Stimulated activated CD4-positive, alpha-beta T cell treated with anti-CD3 and anti-CD28 coated beads, Interleukin-12 subunit alpha, Interleukin-12 subunit beta, amount 100 ng/mL, for 24 hours (primary cell): ENCODE results near the gene NANOG.
A peak's percentile ranks its signal among the peaks of the same experiment; 100 is the strongest.
"Not testable (repeated sequence)": the region's sequence is repeated elsewhere in the genome, so short reads cannot be mapped to it uniquely, and the experiment has no call there.

ENCODE experiments used
- DNase-seq, 2 experiments: peaks; one replicate each; pipeline ENCODE4 v3.0.0-alpha.2; 2020; ENCODE audit warnings: low read depth in 2 of 2

NANOG gene

DNA sequence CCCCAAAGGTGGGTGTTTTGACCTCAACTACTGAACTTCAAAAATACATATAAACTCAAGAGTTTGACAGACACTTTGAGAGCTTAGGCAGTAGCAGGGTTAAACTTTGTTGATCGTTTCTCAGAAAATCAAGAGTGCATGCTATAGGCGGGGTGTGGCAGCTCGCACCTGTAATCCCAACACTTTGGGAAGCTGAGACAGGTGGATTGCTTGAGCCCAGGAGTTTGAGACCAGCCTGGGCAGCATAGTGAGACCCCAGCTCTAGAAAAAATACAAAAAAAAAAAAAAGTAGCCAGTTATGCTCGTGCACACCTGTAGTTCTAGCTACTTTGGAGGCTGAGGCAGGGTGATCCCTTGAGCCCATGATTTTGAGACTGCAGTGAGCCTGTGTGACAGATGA lies 12.3 kb downstream of the NANOG start:
- DNase-seq: no peak

- not testable (repeated sequence) for DNase-seq
Observed at GRCh38 chr12:7806319-7806718, 17.1 kb downstream of the NANOG start.

DNA sequence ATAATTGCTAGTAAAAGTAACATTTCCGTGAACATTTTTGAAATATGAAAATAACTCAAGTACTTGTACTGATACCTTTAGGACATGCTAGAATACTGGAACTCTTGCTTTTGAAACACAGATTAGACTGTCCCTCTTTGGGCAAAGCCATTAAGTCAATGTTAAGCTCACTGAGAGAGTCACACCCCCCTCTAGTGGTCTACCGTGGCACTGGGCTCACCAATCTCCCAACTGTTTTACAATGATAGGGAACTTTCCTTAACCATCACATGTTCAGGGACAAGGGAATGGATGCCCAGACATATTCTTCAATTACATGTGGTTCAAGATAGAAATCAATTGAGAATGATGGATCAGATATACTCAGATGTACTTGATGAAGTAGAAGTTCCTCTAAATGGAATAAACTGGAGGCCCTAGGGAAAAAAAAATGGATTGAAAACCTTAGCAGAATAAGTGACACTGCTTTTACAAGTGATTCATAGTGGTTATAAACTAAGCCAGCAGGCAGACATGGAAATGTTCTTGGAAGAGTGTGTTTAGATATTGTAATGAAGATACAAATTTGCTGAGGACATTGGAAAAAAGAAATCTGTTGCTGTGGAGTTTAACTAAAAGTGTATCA lies 17.8 kb downstream of the NANOG start:
- DNase-seq: peak; percentile 23 to 70

DNA sequence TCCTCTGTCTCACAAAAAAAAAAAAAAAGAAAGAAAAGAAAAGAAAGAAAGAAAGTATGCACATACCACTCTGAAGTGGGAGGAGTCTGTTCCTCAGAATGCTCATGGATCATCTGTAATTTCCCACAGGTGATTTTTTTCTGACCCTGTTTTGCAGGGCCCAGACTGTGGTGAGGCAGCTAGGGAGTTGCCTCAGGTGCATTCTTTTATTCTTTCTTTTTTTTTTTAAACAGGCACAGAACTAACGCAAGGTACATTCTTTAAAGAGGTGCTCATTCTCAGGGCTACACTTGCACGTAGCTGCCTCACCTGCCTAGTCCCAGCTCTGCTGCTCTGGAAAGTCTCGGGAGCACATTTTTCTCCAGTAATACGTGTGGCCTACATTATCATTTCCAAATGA lies 36.6 kb downstream of the NANOG start:
- DNase-seq: not testable (repeated sequence)

- DNase-seq: not testable (repeated sequence)
Observed at GRCh38 chr12:7829737-7830136, 40.5 kb downstream of the NANOG start.

DNA sequence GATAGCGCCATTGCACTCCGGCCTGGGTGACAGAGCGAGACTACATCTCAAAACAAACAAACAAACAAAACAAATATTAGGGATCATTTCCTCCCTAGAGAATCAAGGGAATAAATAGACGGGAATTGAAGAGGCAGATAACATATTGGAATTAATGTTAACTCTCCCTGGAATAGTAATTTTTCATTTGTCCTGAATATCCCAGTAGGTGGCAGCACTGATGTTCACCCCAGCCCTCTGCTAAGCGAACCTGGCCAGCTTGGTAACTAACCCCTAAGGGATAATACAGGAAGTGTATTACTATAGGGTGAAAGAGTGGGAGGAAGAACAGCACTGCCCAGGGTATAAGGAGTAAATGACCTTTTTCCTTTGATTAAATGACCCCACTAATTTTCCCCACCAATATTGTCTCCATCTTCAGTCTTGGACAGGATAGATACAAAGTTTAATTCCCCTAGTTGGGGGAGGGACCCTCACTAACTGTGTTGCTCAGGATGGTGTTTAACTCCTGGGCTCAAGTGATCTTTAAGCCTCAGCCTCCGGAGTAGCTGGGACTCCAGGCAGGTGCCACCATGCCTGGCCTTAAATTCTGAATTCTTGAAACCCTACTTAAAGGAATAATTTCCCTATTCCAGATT lies 43.0 kb downstream of the NANOG start:
- no peak for DNase-seq

DNA sequence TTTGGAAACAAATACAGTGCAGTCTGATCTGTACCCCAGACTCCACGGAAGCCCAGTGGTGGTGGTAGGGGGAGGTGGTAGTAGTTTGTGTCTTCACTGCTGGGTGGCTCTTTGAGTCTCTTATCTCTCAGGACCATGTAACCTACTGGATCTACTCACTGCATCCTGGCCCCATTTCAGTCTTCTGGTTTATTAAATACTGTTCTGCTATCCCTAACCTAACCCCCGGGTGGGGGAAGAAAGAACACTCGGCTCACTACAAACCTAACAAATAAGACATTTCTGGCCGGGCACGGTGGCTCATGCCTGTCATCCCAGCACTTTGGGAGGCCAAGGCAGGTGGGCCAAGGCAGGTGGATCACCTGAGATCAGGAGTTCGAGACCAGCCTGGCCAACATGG lies 44.0 kb downstream of the NANOG start:
- DNase-seq: not testable (repeated sequence)

- no peak for DNase-seq
Observed at GRCh38 chr12:7833831-7834230, 44.6 kb downstream of the NANOG start.

GRCh38 chr12:7834701-7835100 lies 45.5 kb downstream of the NANOG start:
- DNase-seq: no peak

GRCh38 chr12:7835116-7835515 lies 45.9 kb downstream of the NANOG start:
- no peak for DNase-seq

DNA sequence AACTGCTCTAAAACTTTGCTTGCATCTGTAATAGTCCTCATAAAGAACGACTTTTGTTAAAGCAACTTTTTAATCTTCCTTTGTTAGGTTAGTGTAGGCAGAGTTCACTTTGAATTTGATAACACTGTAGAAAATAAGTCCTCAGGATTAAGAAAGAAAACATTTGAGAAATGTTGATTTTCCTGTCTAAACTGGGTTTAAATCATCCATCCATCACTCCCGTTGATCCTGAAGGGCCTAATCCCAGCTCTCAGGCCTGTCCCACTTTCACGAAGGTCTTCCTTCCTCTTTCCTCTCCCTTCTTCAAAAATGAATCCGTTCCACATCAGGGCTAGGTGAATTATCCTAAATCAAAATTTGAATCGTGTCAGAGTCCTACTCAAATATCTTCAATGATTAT lies 46.6 kb downstream of the NANOG start:
- DNase-seq: no peak

- DNase-seq: no peak
Observed at GRCh38 chr12:7837366-7837765, 48.2 kb downstream of the NANOG start.

DNA sequence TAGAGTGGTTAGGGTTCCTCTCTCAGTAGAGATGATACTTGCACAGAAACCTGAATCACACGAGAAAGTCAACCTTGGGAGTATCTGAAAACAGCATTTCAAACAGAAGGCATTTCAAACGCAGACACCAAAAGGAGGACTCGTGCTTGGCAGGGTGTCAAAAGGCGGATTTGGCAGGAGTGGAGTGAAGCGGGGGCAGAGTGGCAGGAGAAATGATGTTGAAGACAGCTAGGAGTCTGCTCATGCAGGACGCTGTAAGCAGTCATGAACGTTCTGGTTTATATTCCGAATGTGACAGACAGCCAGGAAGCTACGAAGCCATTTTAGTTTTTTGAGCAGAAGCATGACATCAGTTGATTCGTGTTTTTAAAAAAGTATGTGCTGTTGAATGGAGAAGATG lies 50.0 kb downstream of the NANOG start:
- not testable (repeated sequence) for DNase-seq

DNA sequence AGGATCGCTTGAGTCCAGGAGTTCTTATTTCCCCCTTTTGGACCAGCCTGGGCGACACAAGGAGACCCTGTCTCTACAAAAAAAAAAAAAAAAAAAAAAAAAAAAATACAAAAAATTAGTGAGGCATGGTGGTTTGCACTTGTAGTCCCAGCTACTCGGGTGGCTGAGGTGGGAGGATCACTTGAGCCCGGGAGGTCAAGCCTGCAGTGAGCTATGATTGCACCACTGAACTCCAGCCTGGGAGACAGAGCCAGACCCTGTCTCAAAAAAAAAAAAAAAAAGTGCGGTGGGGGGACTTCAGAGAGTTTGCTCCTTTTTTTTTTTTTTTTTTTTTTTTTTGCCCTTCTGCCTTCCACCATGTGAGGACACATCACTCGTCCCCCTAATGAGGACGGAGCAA lies 50.6 kb downstream of the NANOG start:
- not testable (repeated sequence) for DNase-seq

DNA sequence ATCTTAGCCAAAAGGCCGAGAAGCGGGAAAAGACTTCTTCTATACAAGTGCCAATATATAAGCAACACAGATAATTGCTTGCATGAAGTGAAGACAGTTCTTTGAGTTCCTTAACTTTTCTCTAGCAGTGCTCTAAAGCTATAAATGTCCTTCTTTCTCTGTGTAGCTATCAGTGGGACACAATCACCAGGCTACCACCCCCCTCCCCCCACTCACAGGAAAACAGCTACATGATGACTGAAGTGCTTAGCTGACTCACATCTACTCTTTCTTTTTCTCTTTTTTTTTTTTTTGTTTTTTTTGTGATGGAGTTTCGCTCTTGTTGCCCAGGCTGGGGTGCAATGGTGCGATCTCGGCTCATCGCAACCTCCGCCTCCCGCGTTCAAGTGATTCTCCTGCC lies 53.2 kb downstream of the NANOG start:
- DNase-seq: not testable (repeated sequence)

- not testable (repeated sequence) for DNase-seq
Observed at GRCh38 chr12:7843149-7843548, 53.9 kb downstream of the NANOG start.

- DNase-seq: not testable (repeated sequence)
Observed at GRCh38 chr12:7843583-7843982, 54.4 kb downstream of the NANOG start.

DNA sequence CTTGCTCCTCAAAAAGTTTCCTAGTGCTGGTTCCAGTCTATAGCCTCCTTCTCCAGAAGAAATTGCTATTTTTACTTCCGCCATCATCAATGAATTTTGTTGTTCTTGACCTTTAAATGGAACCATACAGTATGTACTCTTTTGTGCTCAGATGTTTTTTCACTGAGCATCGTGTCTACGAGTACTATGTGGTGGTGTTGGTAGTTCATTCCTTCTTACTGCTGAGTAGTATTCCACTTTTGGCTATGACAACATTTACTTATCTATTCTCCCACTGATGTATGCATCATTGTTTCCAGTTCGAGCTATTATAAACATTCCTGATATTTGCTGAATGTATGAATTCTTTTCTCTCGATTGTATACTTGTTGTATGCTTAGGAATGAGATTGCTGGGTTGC lies 54.9 kb downstream of the NANOG start:
- DNase-seq: no peak

GRCh38 chr12:7847226-7848097 lies 58.3 kb downstream of the NANOG start:
- DNase-seq: not testable (repeated sequence)

DNA sequence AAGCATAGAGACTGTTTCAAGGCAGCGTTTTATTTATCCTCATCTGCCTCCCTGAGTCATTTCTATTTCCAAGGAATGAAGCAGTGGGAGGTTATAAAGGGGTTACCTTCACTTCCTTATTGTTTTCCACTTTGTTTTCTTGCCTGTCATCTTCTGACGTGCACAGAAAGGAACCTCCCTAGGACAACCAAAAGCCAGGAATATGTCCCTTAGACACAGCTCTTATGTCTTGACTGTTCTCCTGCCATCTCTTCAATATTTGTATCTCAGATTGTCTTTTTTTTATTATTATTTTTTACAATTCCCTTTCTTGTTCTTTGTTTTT lies 58.9 kb downstream of the NANOG start:
- DNase-seq: not testable (repeated sequence)
